Aorta (tissue), 5 donors: ENCODE data around the gene LNX1. TPM values are rescaled to one million over a fixed set of nuclear protein-coding genes. Genes with fewer than 3 reads are reported as not detected.

Source experiments
- ATAC-seq: fragments of 200-7000 bp; cut with Tn5 transposase; one replicate; pipeline ENCODE4 v1.9.1; 2022; ENCODE audit warnings: moderate library complexity; ENCODE audit not compliant: low FRiP score
- DNase-seq, 2 donors: peaks; one replicate each; pipeline ENCODE4 v3.0.0-alpha.2; 2020
- H3K27ac ChIP-seq, 2 donors: one replicate each; pipeline ENCODE4 v1.5.1; 2013; ENCODE audit warnings: low read length in 2 of 2, mild to moderate bottlenecking in 2 of 2, moderate library complexity in 2 of 2, control low read depth in 1 of 2, inconsistent platforms in 1 of 2, low read depth in 1 of 2
- H3K27me3 ChIP-seq, 2 donors: one replicate each; pipeline ENCODE4 v1.6.1; 2013; ENCODE audit warnings: control low read depth in 1 of 2, low read length in 1 of 2, mild to moderate bottlenecking in 1 of 2, moderate library complexity in 1 of 2; ENCODE audit not compliant: insufficient read depth in 2 of 2, control insufficient read depth in 1 of 2
- H3K36me3 ChIP-seq, 2 donors: one replicate each; pipeline ENCODE4 v1.6.1; 2013; ENCODE audit warnings: control low read depth in 1 of 2, low read length in 1 of 2, mild to moderate bottlenecking in 1 of 2; ENCODE audit not compliant: insufficient read depth in 2 of 2, control insufficient read depth in 1 of 2
- H3K4me1 ChIP-seq, 2 donors: one replicate each; pipeline ENCODE4 v1.6.1; 2013; ENCODE audit warnings: low read length in 2 of 2, control low read depth in 1 of 2, mild to moderate bottlenecking in 1 of 2, moderate library complexity in 1 of 2; ENCODE audit not compliant: insufficient read depth in 2 of 2, control insufficient read depth in 1 of 2
- H3K4me3 ChIP-seq, 2 donors: one replicate each; pipeline ENCODE4 v1.5.1; 2013; ENCODE audit warnings: low read length in 2 of 2, control low read depth in 1 of 2, mild to moderate bottlenecking in 1 of 2
- H3K9me3 ChIP-seq: one replicate; pipeline ENCODE4 v1.6.1; 2013; ENCODE audit warnings: mild to moderate bottlenecking, low read length; ENCODE audit not compliant: control insufficient read depth
- WGBS, 2 donors: extraction: QIAGEN DNeasy Blood & Tissue Kit; methylation state at CpG; one replicate each; pipeline ENCODE4 v1.1.7; 2013; 5-methylcytosine and 5-hydroxymethylcytosine counted together
- intact Hi-C, 2 donors: fragments of 100-400 bp; cut with DNase I; formaldehyde crosslinking; loops; one replicate each; pipeline versions ENCODE4 v1.14.2 to v1.15.0; 2022
- polyA plus RNA-seq, 2 donors: library from polyadenylated mRNA; stranded (reverse); fragments of 200-250 nt; gene quantifications; one replicate each; pipeline ENCODE4 v1.2.3, GENCODE V29; 2013
- total RNA-seq, 2 donors: library from RNA; stranded (reverse); fragmentation: NEBNext Ultra II Directional; extraction: Animal tissue kit (Norgen Biotek cat#: 25700); gene quantifications; one replicate each; pipeline ENCODE4 v1.2.1, GENCODE V29; 2021
- donor health status: healthy with polysubstance abuse.
- donor health status: Bipolar disorder and iron deficiency.
- donor health status: DM: no; HTN: no; CAD: no.
- donor health status: DM: no; HTN: no; CAD: no.
- donor health status: DM: yes; HTN: yes; CAD: no.

LNX1 gene
- total and polyA plus RNA-seq, 4 donors, result 3.1 to 11.1 (median 6.1) TPM

- H3K9me3 ChIP-seq, result no peaks in the 10 kb centered on the region
Observed at GRCh38 chr4:53608649-53609048, 17.4 kb upstream of the LNX1 start.

GRCh38 chr4:53608242-53608641 lies 17.0 kb upstream of the LNX1 start:
- DNase-seq (no peak), ATAC-seq (no peak)

More at GRCh38 chr4:53608649-53609048, 17.4 kb upstream of the LNX1 start:
- no peak overlapping the region for H3K4me3 ChIP-seq
- H3K27ac ChIP-seq, result no peak overlapping the region
- DNase-seq (no peak), ATAC-seq (no peak)
- H3K27me3 ChIP-seq, result no peaks in the 10 kb centered on the region
- H3K4me1 ChIP-seq, result no peaks in the 10 kb centered on the region
- WGBS, 2 donors, result 83 to 96% methylated on average over 4 of the region's 4 CpGs
- intact Hi-C loops, result no loop called here
- no peaks in the 10 kb centered on the region for H3K36me3 ChIP-seq

GRCh38 chr4:53605783-53606182 lies 14.5 kb upstream of the LNX1 start:
- DNase-seq, result no peak
- Histone ChIP-seq H3K9me3 (no peaks in the 10 kb centered on the region), H3K4me1 (no peaks in the 10 kb centered on the region), H3K27ac (no peak overlapping the region), H3K4me3 (no peak overlapping the region), H3K36me3 (no peaks in the 10 kb centered on the region), H3K27me3 (no peaks in the 10 kb centered on the region)
- WGBS, 2 donors, result 30 to 40% methylated on average over 3 of the region's 3 CpGs
- intact Hi-C loops, result no loop called here
- no peak for ATAC-seq

More at GRCh38 chr4:53608242-53608641, 17.0 kb upstream of the LNX1 start:
- Histone ChIP-seq H3K4me3 (no peak overlapping the region), H3K36me3 (no peaks in the 10 kb centered on the region), H3K27me3 (no peaks in the 10 kb centered on the region), H3K4me1 (no peaks in the 10 kb centered on the region), H3K27ac (no peak overlapping the region), H3K9me3 (no peaks in the 10 kb centered on the region)
- WGBS, 2 donors, result 92 to 93% methylated on average over 3 of the region's 3 CpGs
- intact Hi-C loops, result no loop called here

- Histone ChIP-seq H3K36me3 (no peaks in the 10 kb centered on the region), H3K4me1 (peaks cover 0 to 1% of the 10 kb centered on the region in 2 donors), H3K27ac (no peak overlapping the region), H3K9me3 (no peaks in the 10 kb centered on the region), H3K27me3 (no peaks in the 10 kb centered on the region), H3K4me3 (no peak overlapping the region)
- intact Hi-C loops, result loop anchor here in 1 of 2 donors (1.0 kb wide), 1 partner anchor 43 kb away; no protein-coding TSS in a partner anchor
- WGBS, 2 donors, result 87 to 90% methylated on average over 3 of the region's 3 CpGs
- DNase-seq (no peak), ATAC-seq (no peak)
Observed at GRCh38 chr4:53602390-53602789, 11.1 kb upstream of the LNX1 start.

- peak; percentile 52 for ATAC-seq
- Histone ChIP-seq H3K36me3 (no peaks in the 10 kb centered on the region), H3K4me1 (peaks cover 0 to 1% of the 10 kb centered on the region in 2 donors), H3K27me3 (no peaks in the 10 kb centered on the region), H3K4me3 (no peak overlapping the region), H3K27ac (no peak overlapping the region), H3K9me3 (no peaks in the 10 kb centered on the region)
- no peak for DNase-seq
- intact Hi-C loops, result no loop called here
- 78 to 79% methylated on average over 9 of the region's 9 CpGs for WGBS, 2 donors
Observed at GRCh38 chr4:53601251-53601764, 10.0 kb upstream of the LNX1 start.

GRCh38 chr4:53599632-53600031 lies 8.3 kb upstream of the LNX1 start:
- Histone ChIP-seq H3K9me3 (no peaks in the 10 kb centered on the region), H3K4me1 (peaks cover 0 to 1% of the 10 kb centered on the region in 2 donors), H3K4me3 (no peak overlapping the region), H3K36me3 (no peaks in the 10 kb centered on the region), H3K27ac (no peak overlapping the region), H3K27me3 (no peaks in the 10 kb centered on the region)
- intact Hi-C loops, result loop anchor here in 1 of 2 donors (10.0 kb wide), 1 partner anchor 85 kb away; no protein-coding TSS in a partner anchor
- no peak for DNase-seq
- 80 to 86% methylated on average over 2 of the region's 2 CpGs for WGBS, 2 donors
- ATAC-seq, result no peak

- Histone ChIP-seq H3K36me3 (no peaks in the 10 kb centered on the region), H3K4me1 (peaks cover 0 to 1% of the 10 kb centered on the region in 2 donors), H3K4me3 (no peak overlapping the region), H3K9me3 (no peaks in the 10 kb centered on the region), H3K27ac (no peak overlapping the region), H3K27me3 (no peaks in the 10 kb centered on the region)
- no peak for ATAC-seq
- intact Hi-C loops, result loop anchor here in 1 of 2 donors (10.0 kb wide), 1 partner anchor 86 kb away; no protein-coding TSS in a partner anchor
- DNase-seq, result no peak
Observed at GRCh38 chr4:53598901-53599300, 7.6 kb upstream of the LNX1 start.

GRCh38 chr4:53598483-53598882 lies 7.2 kb upstream of the LNX1 start:
- 43 to 50% methylated on average over 4 of the region's 4 CpGs for WGBS, 2 donors

GRCh38 chr4:53596901-53597300 lies 5.6 kb upstream of the LNX1 start:
- Histone ChIP-seq H3K9me3 (no peaks in the 10 kb centered on the region), H3K4me1 (peaks cover 0 to 1% of the 10 kb centered on the region in 2 donors), H3K36me3 (no peaks in the 10 kb centered on the region), H3K27me3 (no peaks in the 10 kb centered on the region), H3K4me3 (no peak overlapping the region), H3K27ac (no peak overlapping the region)
- DNase-seq (no peak), ATAC-seq (no peak)
- intact Hi-C loops, result loop anchor here in 1 of 2 donors (10.0 kb wide), 1 partner anchor 88 kb away; no protein-coding TSS in a partner anchor
- whole genome bisulfite sequencing, 2 donors, result 41 to 60% methylated on average over 3 of the region's 3 CpGs

More at GRCh38 chr4:53598483-53598882, 7.2 kb upstream of the LNX1 start:
- DNase-seq (no peak), ATAC-seq (no peak)
- no peaks in the 10 kb centered on the region for H3K27me3 ChIP-seq
- no peak overlapping the region for H3K4me3 ChIP-seq
- H3K4me1 ChIP-seq, result peaks cover 0 to 1% of the 10 kb centered on the region in 2 donors
- H3K9me3 ChIP-seq, result no peaks in the 10 kb centered on the region
- H3K36me3 ChIP-seq, result no peaks in the 10 kb centered on the region
- intact Hi-C loops, result loop anchor here in 1 of 2 donors (10.0 kb wide), 1 partner anchor 86 kb away; no protein-coding TSS in a partner anchor
- no peak overlapping the region for H3K27ac ChIP-seq
